Activated naive CD4-positive, alpha-beta T cell treated with anti-CD3 and anti-CD28 coated beads, Interleukin-2, amount 50 U/mL, for 24 hours (primary cell): Measurements from ENCODE around the gene P2RY14.
A peak's percentile ranks its signal among the peaks of the same experiment; 100 is the strongest.

Experiments used
- H3K27ac Mint-ChIP-seq: one replicate; pipeline ENCODE4 v1.8.0; 2021; ENCODE audit warnings: mild to moderate bottlenecking, mixed read lengths
- H3K27me3 Mint-ChIP-seq: one replicate; pipeline ENCODE4 v1.8.0; 2021; ENCODE audit warnings: mixed read lengths
- H3K36me3 Mint-ChIP-seq: one replicate; pipeline ENCODE4 v1.8.0; 2021; ENCODE audit warnings: mixed read lengths
- H3K4me1 Mint-ChIP-seq: one replicate; pipeline ENCODE4 v1.8.0; 2021; ENCODE audit warnings: mixed read lengths
- H3K4me3 Mint-ChIP-seq: one replicate; pipeline ENCODE4 v1.8.0; 2021; ENCODE audit warnings: mild to moderate bottlenecking, mixed read lengths
- H3K9me3 Mint-ChIP-seq: one replicate; pipeline ENCODE4 v1.8.0; 2021; ENCODE audit warnings: mixed read lengths

P2RY14 gene

GRCh38 chr3:151307131-151307530 lies 28.8 kb upstream of the P2RY14 start:
- H3K36me3 Mint-ChIP-seq = no peaks in the 10 kb centered on the region
- no peaks in the 10 kb centered on the region for H3K9me3 Mint-ChIP-seq
- no peaks in the 10 kb centered on the region for H3K27me3 Mint-ChIP-seq
- peaks cover 28% of the 10 kb centered on the region for H3K4me1 Mint-ChIP-seq
- H3K27ac Mint-ChIP-seq = no peak overlapping the region
- H3K4me3 Mint-ChIP-seq = no peak overlapping the region

- Mint-ChIP-seq H3K36me3 (no peaks in the 10 kb centered on the region), H3K27me3 (no peaks in the 10 kb centered on the region), H3K27ac (peak overlapping the region; percentile 13), H3K9me3 (no peaks in the 10 kb centered on the region), H3K4me1 (peaks cover 28% of the 10 kb centered on the region), H3K4me3 (no peak overlapping the region)
Observed at GRCh38 chr3:151306168-151306810, 27.9 kb upstream of the P2RY14 start.

GRCh38 chr3:151305775-151306151 lies 27.4 kb upstream of the P2RY14 start:
- H3K4me3 Mint-ChIP-seq = peak overlapping the region; percentile 1
- H3K4me1 Mint-ChIP-seq = peaks cover 28% of the 10 kb centered on the region
- no peaks in the 10 kb centered on the region for H3K9me3 Mint-ChIP-seq
- peaks cover under 1% of the 10 kb centered on the region for H3K27me3 Mint-ChIP-seq
- peak overlapping the region; percentile 84 for H3K27ac Mint-ChIP-seq
- H3K36me3 Mint-ChIP-seq = no peaks in the 10 kb centered on the region

GRCh38 chr3:151305060-151305774 lies 26.9 kb upstream of the P2RY14 start:
- Mint-ChIP-seq H3K36me3 (no peaks in the 10 kb centered on the region), H3K4me1 (peaks cover 28% of the 10 kb centered on the region), H3K4me3 (peak overlapping the region; percentile 1), H3K9me3 (no peaks in the 10 kb centered on the region), H3K27ac (peak overlapping the region; percentile 84), H3K27me3 (peaks cover 4% of the 10 kb centered on the region)

GRCh38 chr3:151303751-151304150 lies 25.4 kb upstream of the P2RY14 start:
- peaks cover 28% of the 10 kb centered on the region for H3K4me1 Mint-ChIP-seq
- no peaks in the 10 kb centered on the region for H3K36me3 Mint-ChIP-seq
- peak overlapping the region; percentile 51 for H3K4me3 Mint-ChIP-seq
- H3K27me3 Mint-ChIP-seq = peaks cover 5% of the 10 kb centered on the region
- peak overlapping the region; percentile 31 for H3K27ac Mint-ChIP-seq
- H3K9me3 Mint-ChIP-seq = no peaks in the 10 kb centered on the region

GRCh38 chr3:151301787-151302186 lies 23.4 kb upstream of the P2RY14 start:
- Mint-ChIP-seq H3K4me3 (no peak overlapping the region), H3K36me3 (no peaks in the 10 kb centered on the region), H3K4me1 (peaks cover 23% of the 10 kb centered on the region), H3K27ac (no peak overlapping the region), H3K27me3 (peaks cover 7% of the 10 kb centered on the region), H3K9me3 (no peaks in the 10 kb centered on the region)

GRCh38 chr3:151300539-151300938 lies 22.2 kb upstream of the P2RY14 start:
- H3K9me3 Mint-ChIP-seq = no peaks in the 10 kb centered on the region
- no peak overlapping the region for H3K4me3 Mint-ChIP-seq
- no peak overlapping the region for H3K27ac Mint-ChIP-seq
- H3K4me1 Mint-ChIP-seq = peaks cover 12% of the 10 kb centered on the region
- H3K36me3 Mint-ChIP-seq = no peaks in the 10 kb centered on the region
- peaks cover 7% of the 10 kb centered on the region for H3K27me3 Mint-ChIP-seq

GRCh38 chr3:151299006-151299405 lies 20.7 kb upstream of the P2RY14 start:
- Mint-ChIP-seq H3K4me1 (peaks cover 4% of the 10 kb centered on the region), H3K27ac (no peak overlapping the region), H3K9me3 (no peaks in the 10 kb centered on the region), H3K4me3 (no peak overlapping the region), H3K36me3 (no peaks in the 10 kb centered on the region), H3K27me3 (peaks cover 7% of the 10 kb centered on the region)

- Mint-ChIP-seq H3K4me3 (no peak overlapping the region), H3K4me1 (no peaks in the 10 kb centered on the region), H3K27ac (no peak overlapping the region), H3K9me3 (no peaks in the 10 kb centered on the region), H3K36me3 (no peaks in the 10 kb centered on the region), H3K27me3 (peaks cover 11% of the 10 kb centered on the region)
Observed at GRCh38 chr3:151297429-151297828, 19.1 kb upstream of the P2RY14 start.

- Mint-ChIP-seq H3K4me1 (no peaks in the 10 kb centered on the region), H3K4me3 (no peak overlapping the region), H3K27me3 (peaks cover 11% of the 10 kb centered on the region), H3K9me3 (no peaks in the 10 kb centered on the region), H3K36me3 (no peaks in the 10 kb centered on the region), H3K27ac (no peak overlapping the region)
Observed at GRCh38 chr3:151296226-151296625, 17.9 kb upstream of the P2RY14 start.

GRCh38 chr3:151293127-151293526 lies 14.8 kb upstream of the P2RY14 start:
- no peak overlapping the region for H3K27ac Mint-ChIP-seq
- H3K27me3 Mint-ChIP-seq = peaks cover 4% of the 10 kb centered on the region
- no peaks in the 10 kb centered on the region for H3K9me3 Mint-ChIP-seq
- H3K4me3 Mint-ChIP-seq = no peak overlapping the region
- H3K36me3 Mint-ChIP-seq = no peaks in the 10 kb centered on the region
- H3K4me1 Mint-ChIP-seq = no peaks in the 10 kb centered on the region

GRCh38 chr3:151290673-151291072 lies 12.3 kb upstream of the P2RY14 start:
- peaks cover 4% of the 10 kb centered on the region for H3K27me3 Mint-ChIP-seq
- no peaks in the 10 kb centered on the region for H3K9me3 Mint-ChIP-seq
- no peaks in the 10 kb centered on the region for H3K4me1 Mint-ChIP-seq
- no peak overlapping the region for H3K4me3 Mint-ChIP-seq
- no peaks in the 10 kb centered on the region for H3K36me3 Mint-ChIP-seq
- H3K27ac Mint-ChIP-seq = no peak overlapping the region

- no peak overlapping the region for H3K4me3 Mint-ChIP-seq
- H3K27me3 Mint-ChIP-seq = peaks cover 4% of the 10 kb centered on the region
- H3K4me1 Mint-ChIP-seq = no peaks in the 10 kb centered on the region
- no peaks in the 10 kb centered on the region for H3K36me3 Mint-ChIP-seq
- H3K27ac Mint-ChIP-seq = no peak overlapping the region
- H3K9me3 Mint-ChIP-seq = no peaks in the 10 kb centered on the region
Observed at GRCh38 chr3:151289445-151289844, 11.1 kb upstream of the P2RY14 start.

GRCh38 chr3:151285940-151286339 lies 7.6 kb upstream of the P2RY14 start:
- H3K4me1 Mint-ChIP-seq = peaks cover 5% of the 10 kb centered on the region
- H3K36me3 Mint-ChIP-seq = no peaks in the 10 kb centered on the region
- H3K27me3 Mint-ChIP-seq = no peaks in the 10 kb centered on the region
- no peak overlapping the region for H3K27ac Mint-ChIP-seq
- H3K9me3 Mint-ChIP-seq = no peaks in the 10 kb centered on the region
- no peak overlapping the region for H3K4me3 Mint-ChIP-seq

GRCh38 chr3:151283907-151284461 lies 5.6 kb upstream of the P2RY14 start:
- H3K9me3 Mint-ChIP-seq = no peaks in the 10 kb centered on the region
- H3K27ac Mint-ChIP-seq = no peak overlapping the region
- no peak overlapping the region for H3K4me3 Mint-ChIP-seq
- H3K27me3 Mint-ChIP-seq = no peaks in the 10 kb centered on the region
- no peaks in the 10 kb centered on the region for H3K36me3 Mint-ChIP-seq
- peaks cover 5% of the 10 kb centered on the region for H3K4me1 Mint-ChIP-seq

- peaks cover 10% of the 10 kb centered on the region for H3K4me1 Mint-ChIP-seq
- no peak overlapping the region for H3K27ac Mint-ChIP-seq
- H3K36me3 Mint-ChIP-seq = no peaks in the 10 kb centered on the region
- no peaks in the 10 kb centered on the region for H3K9me3 Mint-ChIP-seq
- H3K4me3 Mint-ChIP-seq = no peak overlapping the region
- H3K27me3 Mint-ChIP-seq = no peaks in the 10 kb centered on the region
Observed at GRCh38 chr3:151283387-151283786, 5.0 kb upstream of the P2RY14 start.
